ENCODE results near the gene PRRG2.

The PRRG2 gene

DNA sequence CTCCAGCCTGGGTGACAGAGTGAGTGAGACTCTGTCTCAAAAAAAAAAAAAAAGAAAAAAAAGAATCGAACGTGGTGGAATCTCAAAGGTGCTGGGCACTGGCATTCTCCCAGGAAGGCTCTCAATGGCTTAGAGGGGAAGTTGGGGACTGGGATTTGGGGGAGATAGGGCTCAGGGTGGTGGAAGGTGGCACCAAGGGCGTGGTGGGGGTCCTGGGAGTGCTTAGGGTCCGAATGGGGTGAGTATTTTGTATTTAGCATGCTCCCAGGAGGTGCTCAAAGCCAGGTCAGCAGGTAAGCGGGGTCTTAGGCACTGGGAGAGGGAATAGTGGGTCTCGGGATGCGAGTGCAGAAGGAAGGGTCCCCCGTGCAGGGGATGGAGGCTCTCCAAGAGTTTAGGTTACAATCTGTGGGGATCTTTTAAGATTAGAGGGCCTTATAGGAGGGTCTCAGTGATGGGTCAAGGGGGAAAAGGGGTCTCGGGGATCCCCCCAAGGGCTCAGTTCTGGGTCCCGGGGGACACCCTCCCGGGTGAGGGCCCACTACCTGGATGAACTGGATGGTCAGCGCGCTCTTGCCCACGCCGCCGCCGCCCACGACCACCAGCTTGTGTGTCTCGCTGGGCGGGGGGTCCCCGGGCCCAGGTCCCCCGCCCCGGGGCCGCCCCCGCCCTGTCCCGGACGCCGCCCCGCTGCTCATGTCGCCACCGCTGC lies 58.4 kb downstream of the PRRG2 start:
- H3K9me3 Mint-ChIP-seq: no peaks in the 10 kb centered on the region
- TF ChIP-seq, protein P1, sequence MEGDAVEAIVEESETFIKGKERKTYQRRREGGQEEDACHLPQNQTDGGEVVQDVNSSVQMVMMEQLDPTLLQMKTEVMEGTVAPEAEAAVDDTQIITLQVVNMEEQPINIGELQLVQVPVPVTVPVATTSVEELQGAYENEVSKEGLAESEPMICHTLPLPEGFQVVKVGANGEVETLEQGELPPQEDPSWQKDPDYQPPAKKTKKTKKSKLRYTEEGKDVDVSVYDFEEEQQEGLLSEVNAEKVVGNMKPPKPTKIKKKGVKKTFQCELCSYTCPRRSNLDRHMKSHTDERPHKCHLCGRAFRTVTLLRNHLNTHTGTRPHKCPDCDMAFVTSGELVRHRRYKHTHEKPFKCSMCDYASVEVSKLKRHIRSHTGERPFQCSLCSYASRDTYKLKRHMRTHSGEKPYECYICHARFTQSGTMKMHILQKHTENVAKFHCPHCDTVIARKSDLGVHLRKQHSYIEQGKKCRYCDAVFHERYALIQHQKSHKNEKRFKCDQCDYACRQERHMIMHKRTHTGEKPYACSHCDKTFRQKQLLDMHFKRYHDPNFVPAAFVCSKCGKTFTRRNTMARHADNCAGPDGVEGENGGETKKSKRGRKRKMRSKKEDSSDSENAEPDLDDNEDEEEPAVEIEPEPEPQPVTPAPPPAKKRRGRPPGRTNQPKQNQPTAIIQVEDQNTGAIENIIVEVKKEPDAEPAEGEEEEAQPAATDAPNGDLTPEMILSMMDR (IDR thresholded peaks at IDR 0.05): no peak

DNA sequence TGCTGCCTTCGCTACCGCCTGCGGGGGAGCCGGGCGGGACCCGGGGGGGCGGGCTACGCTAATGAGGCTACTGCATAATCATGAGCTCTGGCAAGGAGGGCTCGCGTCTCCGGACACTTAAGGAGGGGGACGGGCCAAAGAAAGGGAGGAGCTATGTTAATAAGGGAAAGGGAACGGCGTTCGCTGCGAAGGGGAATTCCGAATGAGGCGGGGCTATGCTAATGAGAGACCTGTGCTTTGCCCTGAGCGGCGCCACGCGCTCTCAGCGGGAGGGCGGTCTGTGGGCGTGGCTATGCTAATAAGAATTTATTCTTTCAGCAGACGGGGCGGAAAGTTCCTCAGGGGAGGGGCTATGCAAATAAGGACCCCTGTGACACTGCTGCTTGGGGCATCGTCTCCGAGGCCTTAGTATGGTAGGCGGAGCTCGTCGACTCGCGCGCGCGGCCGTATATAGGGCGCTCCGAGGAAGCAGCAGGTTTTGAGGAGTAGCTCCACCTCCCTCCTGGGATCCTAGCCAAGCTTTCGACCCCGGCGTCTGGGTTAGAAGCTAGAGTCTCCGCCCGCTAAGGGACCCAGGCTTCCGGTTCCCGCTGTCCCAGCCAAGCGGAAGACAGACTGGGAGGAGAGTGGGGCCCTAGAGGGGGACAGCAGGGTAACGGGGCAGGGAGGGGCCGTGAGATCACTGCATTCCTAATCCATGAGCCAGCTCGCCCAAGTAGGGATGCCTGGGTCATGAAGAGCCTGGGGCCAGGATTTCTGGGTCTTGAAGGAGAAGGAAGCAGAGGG lies 59.2 kb downstream of the PRRG2 start, which contains the start of gene RRAS:
TSS of gene RRAS (minus strand) at position 31 of the 786 bp plus-strand sequence. CDS start 45 bp downstream, outside the sequence.
- Mint-ChIP-seq H3K9me3 (no peaks in the 10 kb centered on the region), H3K4me1 (peaks cover 85% of the 10 kb centered on the region)

More for the DNA sequence above, 58.4 kb downstream of the PRRG2 start:
- Mint-ChIP-seq H3K4me3 (peak overlapping the region; percentile 99), H3K27me3 (ENCODE audit: low read depth, poor library complexity) (no peaks in the 10 kb centered on the region), H3K27ac (no peak overlapping the region), H3K4me1 (peaks cover 89% of the 10 kb centered on the region), H3K36me3 (ENCODE audit: low read depth) (peaks cover 4% of the 10 kb centered on the region)
- DNase-seq: no peak

More for the DNA sequence above, 59.2 kb downstream of the PRRG2 start, which contains the start of gene RRAS:
- TF ChIP-seq, protein P1 (IDR thresholded peaks at IDR 0.05): no peak
- Mint-ChIP-seq H3K4me3 (peak within 1 kb of the TSS; percentile 99), H3K27me3 (ENCODE audit: low read depth, poor library complexity) (no peaks in the 10 kb centered on the region), H3K27ac (peak within 1 kb of the TSS; percentile 100), H3K36me3 (ENCODE audit: low read depth) (peaks cover 5% of the 10 kb centered on the region)
- peak; percentile 100 for DNase-seq

Data from nephron progenitor cell (in vitro differentiated cells).